H9 (cell line): ENCODE results near the gene MAN1A1. TPM values are rescaled to one million over a fixed set of nuclear protein-coding genes. Genes with fewer than 3 reads are reported as not detected.
A peak's percentile ranks its signal among the peaks of the same experiment; 100 is the strongest.

ENCODE experiments used
- DNase-seq: peaks from one replicate; pipeline ENCODE4 v3.0.0-alpha.2; 2017
- H2AFZ ChIP-seq: one replicate; pipeline ENCODE4 v1.6.1; 2013; ENCODE audit warnings: mild to moderate bottlenecking, low read length, control low read depth, moderate library complexity
- H2AK5ac ChIP-seq: 2 replicates; pipeline ENCODE4 v1.6.1; 2013; ENCODE audit warnings: low read length, control low read depth, mixed read lengths; ENCODE audit not compliant: insufficient read length
- H2BK120ac ChIP-seq: one replicate; pipeline ENCODE4 v1.6.1; 2013; ENCODE audit warnings: low read depth, mild to moderate bottlenecking, low read length, control low read depth, inconsistent platforms; ENCODE audit not compliant: poor library complexity, severe bottlenecking
- H2BK12ac ChIP-seq: 2 replicates; pipeline ENCODE4 v1.6.1; 2013; ENCODE audit warnings: low read length, control low read depth, mixed read lengths, low read depth; ENCODE audit not compliant: insufficient read length
- H2BK15ac ChIP-seq: 2 replicates; pipeline ENCODE4 v1.6.1; 2013; ENCODE audit warnings: low read depth, low read length, control low read depth
- H2BK20ac ChIP-seq: one replicate; pipeline ENCODE4 v1.6.1; 2013; ENCODE audit warnings: low read depth, mild to moderate bottlenecking, low read length, control low read depth, inconsistent platforms; ENCODE audit not compliant: poor library complexity, severe bottlenecking
- H2BK5ac ChIP-seq: 2 replicates; pipeline ENCODE4 v1.6.1; 2013; ENCODE audit warnings: low read length, control low read depth, mixed read lengths; ENCODE audit not compliant: insufficient read length
- H3K14ac ChIP-seq: 2 replicates; pipeline ENCODE4 v1.6.1; 2013; ENCODE audit warnings: low read length, control low read depth; ENCODE audit not compliant: insufficient read depth
- H3K18ac ChIP-seq: 2 replicates; pipeline ENCODE4 v1.6.1; 2013; ENCODE audit warnings: low read depth, mild to moderate bottlenecking, mixed read lengths, low read length, control low read depth; ENCODE audit not compliant: insufficient read length
- H3K23ac ChIP-seq: 2 replicates; pipeline ENCODE4 v1.6.1; 2013; ENCODE audit warnings: low read length, control low read depth, mixed read lengths, low read depth; ENCODE audit not compliant: insufficient read length
- H3K23me2 ChIP-seq: 2 replicates; pipeline ENCODE4 v1.6.1; 2013; ENCODE audit warnings: low read depth, mild to moderate bottlenecking, mixed read lengths, low read length, control low read depth; ENCODE audit not compliant: insufficient read length, poor library complexity, severe bottlenecking
- H3K27ac ChIP-seq: 2 replicates; pipeline ENCODE4 v1.5.1; 2013; ENCODE audit warnings: low read length, control low read depth, mixed read lengths, low read depth; ENCODE audit not compliant: insufficient read length
- H3K27me3 ChIP-seq: 2 replicates; pipeline ENCODE4 v1.6.1; 2013; ENCODE audit warnings: low read length, control low read depth, inconsistent platforms; ENCODE audit not compliant: insufficient read depth
- H3K4ac ChIP-seq: 2 replicates; pipeline ENCODE4 v1.6.1; 2013; ENCODE audit warnings: low read depth, mild to moderate bottlenecking, control low read depth, inconsistent platforms, low read length, moderate library complexity
- H3K4me1 ChIP-seq: 2 replicates; pipeline ENCODE4 v1.6.1; 2013; ENCODE audit warnings: low read length, control low read depth, inconsistent platforms; ENCODE audit not compliant: insufficient read depth
- H3K4me2 ChIP-seq: 2 replicates; pipeline ENCODE4 v1.6.1; 2013; ENCODE audit warnings: low read length, control low read depth, mixed read lengths; ENCODE audit not compliant: insufficient read length, insufficient read depth
- H3K56ac ChIP-seq: 2 replicates; pipeline ENCODE4 v1.6.1; 2013; ENCODE audit warnings: low read depth, mild to moderate bottlenecking, mixed read lengths, low read length, control low read depth; ENCODE audit not compliant: insufficient read length
- H3K79me1 ChIP-seq: 2 replicates; pipeline ENCODE4 v1.6.1; 2013; ENCODE audit warnings: low read depth, mild to moderate bottlenecking, moderate library complexity, low read length, control low read depth, inconsistent platforms; ENCODE audit not compliant: insufficient read depth, poor library complexity, severe bottlenecking
- H3K79me2 ChIP-seq: 2 replicates; pipeline ENCODE4 v1.6.1; 2013; ENCODE audit warnings: low read length, control low read depth, inconsistent platforms; ENCODE audit not compliant: insufficient read depth
- H3K9ac ChIP-seq: 2 replicates; pipeline ENCODE4 v1.6.1; 2013; ENCODE audit warnings: low read length, control low read depth, mixed read lengths; ENCODE audit not compliant: insufficient read length; ENCODE audit errors: extremely low read depth
- H3K9me3 ChIP-seq: one replicate; pipeline ENCODE4 v1.6.1; 2013; ENCODE audit warnings: low read depth, low read length, inconsistent platforms; ENCODE audit not compliant: control insufficient read depth
- H3T11ph ChIP-seq: one replicate; pipeline ENCODE4 v1.6.1; 2013; ENCODE audit warnings: mild to moderate bottlenecking, low read length, control low read depth, inconsistent platforms
- H4K20me1 ChIP-seq: one replicate; pipeline ENCODE4 v1.6.1; 2013; ENCODE audit not compliant: control insufficient read depth, insufficient read length, insufficient read depth
- H4K5ac ChIP-seq: 2 replicates; pipeline ENCODE4 v1.6.1; 2013; ENCODE audit warnings: low read depth, mild to moderate bottlenecking, mixed read lengths, low read length, control low read depth; ENCODE audit not compliant: insufficient read length
- H4K8ac ChIP-seq: replicated peaks from 2 replicates; pipeline ENCODE4 v1.6.1; 2013; ENCODE audit warnings: low read length, control low read depth, mixed read lengths, low read depth; ENCODE audit not compliant: insufficient read length
- H4K91ac ChIP-seq: 2 replicates; pipeline ENCODE4 v1.6.1; 2013; ENCODE audit warnings: low read depth, mild to moderate bottlenecking, moderate library complexity, mixed read lengths, low read length, control low read depth; ENCODE audit not compliant: insufficient read length
- H3K27ac Mint-ChIP-seq, 3 experiments: 2 replicates in 2 of 3; 3 replicates in 1 of 3; pipeline ENCODE4 v1.8.0; 2020 to 2021; ENCODE audit warnings: mixed read lengths in 3 of 3, mild to moderate bottlenecking in 1 of 3, moderate library complexity in 1 of 3
- H3K27me3 Mint-ChIP-seq: 2 replicates; pipeline ENCODE4 v1.8.0; 2021; ENCODE audit warnings: low read depth, mild to moderate bottlenecking, moderate library complexity, mixed read lengths
- H3K36me3 Mint-ChIP-seq, 3 experiments: 2 replicates in 2 of 3; 3 replicates in 1 of 3; pipeline ENCODE4 v1.8.0; 2020 to 2021; ENCODE audit warnings: low read depth in 3 of 3, mixed read lengths in 3 of 3; ENCODE audit not compliant: insufficient read depth in 1 of 3
- H3K4me1 Mint-ChIP-seq, 2 experiments: 2 replicates each; pipeline ENCODE4 v1.8.0; 2020; ENCODE audit warnings: mixed read lengths in 2 of 2
- H3K4me3 Mint-ChIP-seq, 2 experiments: 2 replicates in 1 of 2; 3 replicates in 1 of 2; pipeline ENCODE4 v1.8.0; 2020 to 2021; ENCODE audit warnings: mild to moderate bottlenecking in 2 of 2, mixed read lengths in 2 of 2, moderate library complexity in 1 of 2
- H3K9me3 Mint-ChIP-seq, 2 experiments: 2 replicates in 1 of 2; 3 replicates in 1 of 2; pipeline ENCODE4 v1.8.0; 2020; ENCODE audit warnings: mild to moderate bottlenecking in 2 of 2, mixed read lengths in 2 of 2, moderate library complexity in 1 of 2
- CTCF ChIP-seq: fragments of 200-600 bp; sonication (generic); conservative IDR thresholded peaks from 3 replicates; pipeline ENCODE4 v1.8.0; 2021; ENCODE audit warnings: antibody characterized with exemption, mild to moderate bottlenecking
- WGBS: extraction: QIAGEN DNeasy Blood & Tissue Kit; methylation state at CpG from one replicate; pipeline ENCODE4 v1.1.7; 2013; ENCODE audit warnings: missing lambda C conversion rate, low lambda C conversion rate, mixed read lengths; ENCODE audit not compliant: insufficient read length; ENCODE audit errors: extremely low coverage; 5-methylcytosine and 5-hydroxymethylcytosine counted together
- total RNA-seq: library from RNA; stranded (reverse); gene quantifications from 2 replicates; pipeline ENCODE4 v1.2.1, GENCODE V29; 2021

MAN1A1 gene
- total RNA-seq, 1 experiment from 2014 or later = 1.6 TPM

DNA sequence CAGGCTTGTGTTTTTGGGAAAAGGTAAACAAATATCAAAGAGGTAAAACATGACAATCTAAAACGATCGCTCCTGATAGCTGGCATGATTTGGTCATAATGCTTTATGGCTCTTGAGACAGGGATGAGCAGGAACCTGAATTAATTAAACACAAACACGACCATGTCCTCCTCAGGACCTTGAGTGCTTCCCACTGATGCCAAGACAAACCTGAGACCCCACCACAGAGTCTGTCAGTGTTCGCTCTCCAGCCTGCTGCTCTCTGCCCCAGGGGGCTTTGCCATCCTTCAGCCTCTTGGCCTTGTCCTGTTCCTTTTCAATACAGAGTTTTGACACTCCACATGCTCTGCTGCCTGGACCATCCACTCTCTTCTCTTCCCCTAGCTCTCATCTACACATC lies 119.4 kb downstream of the MAN1A1 start:
- no peak overlapping the region for H2AFZ ChIP-seq
- Mint-ChIP-seq H3K36me3 (0 out of 7 replicates have a peak, but pooled peaks cover 0 to 1% (median 0%) of the 10 kb centered on the region in 3 experiments), H3K4me3 (no peak overlapping the region), H3K9me3 (peaks cover 0 to under 1% of the 10 kb centered on the region in 2 experiments; a peak in 1 of 5 replicates), H3K27ac (peak overlapping the region in 2 of 3 experiments; percentile 1 to 36; a peak in 2 of 7 replicates), H3K4me1 (no peaks in the 10 kb centered on the region), H3K27me3 (no peaks in the 10 kb centered on the region)
- DNase-seq = no peak
- H3K4me2 ChIP-seq = no peak overlapping the region
- peak overlapping the region; percentile 87 for H2AK5ac ChIP-seq
- H3K79me2 ChIP-seq = no peaks in the 10 kb centered on the region
- H3K4ac ChIP-seq = no peak overlapping the region
- H4K5ac ChIP-seq = no peak overlapping the region
- H2BK15ac ChIP-seq = no peak overlapping the region
- no peaks in the 10 kb centered on the region for H3K4me1 ChIP-seq
- no CpG with 5 or more reads among the region's 4 CpGs for WGBS
- no peak overlapping the region for H3T11ph ChIP-seq
- no peak overlapping the region for H3K9ac ChIP-seq
- H3K23ac ChIP-seq = no peak overlapping the region
- H4K20me1 ChIP-seq = no peaks in the 10 kb centered on the region
- no peak overlapping the region for H2BK20ac ChIP-seq
- no peak overlapping the region for H2BK120ac ChIP-seq
- H3K79me1 ChIP-seq = no peaks in the 10 kb centered on the region
- H3K18ac ChIP-seq = no peak overlapping the region
- no peaks in the 10 kb centered on the region for H3K9me3 ChIP-seq
- no peak overlapping the region for H4K8ac ChIP-seq
- H3K27ac ChIP-seq = no peak overlapping the region
- no peak overlapping the region for H4K91ac ChIP-seq
- no peak overlapping the region for H2BK12ac ChIP-seq
- no peak overlapping the region for H3K14ac ChIP-seq
- no peaks in the 10 kb centered on the region for H3K23me2 ChIP-seq
- no peak overlapping the region for H2BK5ac ChIP-seq
- TF ChIP-seq CTCF = no peak
- no peaks in the 10 kb centered on the region for H3K27me3 ChIP-seq
- H3K56ac ChIP-seq = no peak overlapping the region
